A549 (cell line): ENCODE measurements around the gene SLC6A12. TPM values are rescaled to one million over a fixed set of nuclear protein-coding genes. Genes with fewer than 3 reads are reported as not detected.

Source experiments
- ATAC-seq, 2 experiments: fragments of 200-7000 bp in 1 of 2; fragments of >200 bp in 1 of 2; cut with Nextera tagmentation in 1 of 2; cut with Tn5 transposase in 1 of 2; 3 replicates each; pipeline versions ENCODE4 v1.8.0 to v1.9.1; 2018 to 2020; ENCODE audit warnings: mild to moderate bottlenecking in 1 of 2, moderate library complexity in 1 of 2
- CTCF ChIA-PET: fragments of 300-600 bp; sonication (Branson Sonifier 250); formaldehyde crosslinking; extraction: SDS; loops from one replicate; lab custom pipeline; 2021; ENCODE audit warnings: antibody characterized with exemption, inconsistent platforms; lab: Yijun Ruan, JAX
- POLR2A ChIA-PET: fragments of 350-600 bp; formaldehyde crosslinking; extraction: SDS; loops from one replicate; lab custom pipeline; 2021; ENCODE audit warnings: antibody characterized with exemption, inconsistent platforms; lab: Yijun Ruan, JAX
- DNase-seq, 2 experiments: peaks; one replicate each; pipeline versions ENCODE4 v3.0.0 to v3.0.0-alpha.2; 2011 to 2016; ENCODE audit warnings: low read depth in 1 of 2, low spot score in 1 of 2
- FAIRE-seq: peaks from 2 replicates; lab custom pipeline; 2011; peaks lifted over from hg19 to GRCh38; lab: Jason Lieb, UNC
- H3K27ac ChIP-seq, 2 experiments: fragments of >200 bp; sonication (Bioruptor Twin); formaldehyde crosslinking; 3 replicates each; pipeline ENCODE4 v1.5.1; 2016 to 2017
- H3K4me1 ChIP-seq: fragments of >200 bp; sonication (Bioruptor Twin); formaldehyde crosslinking; 3 replicates; pipeline ENCODE4 v1.6.1; 2016
- H3K4me2 ChIP-seq: fragments of >200 bp; sonication (Bioruptor Twin); formaldehyde crosslinking; 3 replicates; pipeline ENCODE4 v1.6.1; 2016
- H3K4me3 ChIP-seq: fragments of >200 bp; sonication (Bioruptor Twin); formaldehyde crosslinking; 3 replicates; pipeline ENCODE4 v1.5.1; 2016
- H3K9me3 ChIP-seq: fragments of >200 bp; sonication (Bioruptor Twin); formaldehyde crosslinking; 3 replicates; pipeline ENCODE4 v1.6.1; 2016
- BHLHE40 ChIP-seq: IDR thresholded peaks from 2 replicates; pipeline ENCODE4 v1.6.1; 2012; ENCODE audit warnings: low read depth, low read length, inconsistent platforms
- CBX8 ChIP-seq: fragments of 200-600 bp; sonication (generic); IDR thresholded peaks from 2 replicates; pipeline ENCODE4 v1.6.1; 2016
- CEBPB ChIP-seq, 2 experiments: fragments of >200 bp in 1 of 2; sonication (Bioruptor Twin) in 1 of 2; formaldehyde crosslinking in 1 of 2; IDR thresholded peaks; 2 replicates each; pipeline ENCODE4 v1.6.1; 2012 to 2016
- CTCF ChIP-seq: fragments of >200 bp; sonication (Bioruptor Twin); formaldehyde crosslinking; IDR thresholded peaks from 3 replicates; pipeline ENCODE4 v1.5.1; 2016
- E2F6 ChIP-seq: IDR thresholded peaks from 2 replicates; pipeline ENCODE4 v1.6.1; 2012; ENCODE audit warnings: low read depth, borderline replicate concordance
- ELK1 ChIP-seq: fragments of 150-350 bp; IDR thresholded peaks from 2 replicates; pipeline ENCODE4 v1.6.1; 2014; ENCODE audit warnings: low read depth, mild to moderate bottlenecking, low read length
- FOSL2 ChIP-seq, 2 experiments: fragments of 450-650 bp in 1 of 2; fragments of >200 bp in 1 of 2; sonication (Bioruptor Twin) in 1 of 2; formaldehyde crosslinking; IDR thresholded peaks; 2 replicates each; pipeline versions ENCODE4 v1.5.0 to v1.6.1; 2016 to 2020; ENCODE audit warnings: mild to moderate bottlenecking in 1 of 2, moderate library complexity in 1 of 2
- HMGXB4 ChIP-seq: fragments of 250-450 bp; sonication (Bioruptor Pico); IDR thresholded peaks from 2 replicates; pipeline ENCODE4 v1.5.0; 2021; ENCODE audit warnings: mild to moderate bottlenecking, moderate library complexity, borderline replicate concordance
- HOXB13 ChIP-seq: fragments of 250-450 bp; sonication (Bioruptor Pico); IDR thresholded peaks from 2 replicates; pipeline ENCODE4 v1.5.0; 2020; ENCODE audit warnings: low read depth, mild to moderate bottlenecking, moderate library complexity
- HOXB5 ChIP-seq: fragments of 250-450 bp; sonication (Bioruptor Pico); IDR thresholded peaks from 2 replicates; pipeline ENCODE4 v1.5.0; 2020; ENCODE audit warnings: mild to moderate bottlenecking, moderate library complexity
- JUN ChIP-seq, 2 experiments: fragments of >200 bp; sonication (Bioruptor Twin); formaldehyde crosslinking; IDR thresholded peaks; 2 replicates in 1 of 2; 3 replicates in 1 of 2; pipeline ENCODE4 v1.6.1; 2016 to 2017
- JUNB ChIP-seq: fragments of >200 bp; sonication (Bioruptor Twin); formaldehyde crosslinking; IDR thresholded peaks from 2 replicates; pipeline ENCODE4 v1.6.1; 2016
- MAFK ChIP-seq: fragments of 450-650 bp; IDR thresholded peaks from 2 replicates; pipeline ENCODE4 v1.6.1; 2014; ENCODE audit not compliant: partially characterized antibody
- MAX ChIP-seq: IDR thresholded peaks from 2 replicates; pipeline ENCODE4 v1.6.1; 2012
- MAZ ChIP-seq: fragments of 150-350 bp; IDR thresholded peaks from 2 replicates; pipeline ENCODE4 v1.6.1; 2014; ENCODE audit warnings: antibody characterized with exemption, low read depth, low read length, borderline replicate concordance
- MYC ChIP-seq: IDR thresholded peaks from 2 replicates; pipeline ENCODE4 v1.6.1; 2012; ENCODE audit warnings: mild to moderate bottlenecking, inconsistent platforms, low read length, improper control_type of control experiment, borderline replicate concordance
- NPAS2 ChIP-seq: fragments of 250-450 bp; sonication (Bioruptor Pico); IDR thresholded peaks from 2 replicates; pipeline ENCODE4 v1.8.0; 2022; ENCODE audit warnings: mild to moderate bottlenecking, moderate library complexity, borderline replicate concordance
- RCOR1 ChIP-seq: fragments of 150-350 bp; IDR thresholded peaks from 2 replicates; pipeline ENCODE4 v1.6.1; 2014; ENCODE audit warnings: antibody characterized with exemption, low read length, low read depth
- SMC3 ChIP-seq: fragments of >200 bp; sonication (Bioruptor Twin); formaldehyde crosslinking; IDR thresholded peaks from 3 replicates; pipeline ENCODE4 v1.6.1; 2018; ENCODE audit warnings: inconsistent platforms
- TP53 ChIP-seq: fragments of 250-450 bp; sonication (Bioruptor Pico); IDR thresholded peaks from 2 replicates; pipeline ENCODE4 v1.5.0; 2021; ENCODE audit warnings: mild to moderate bottlenecking, moderate library complexity
- ZNF302 ChIP-seq: fragments of 250-450 bp; sonication (Bioruptor Pico); IDR thresholded peaks from 2 replicates; pipeline ENCODE4 v1.9.0; 2021; ENCODE audit warnings: inconsistent platforms, mild to moderate bottlenecking, moderate library complexity
- WGBS: methylation state at CpG from one replicate; pipeline ENCODE4 v1.1.6; 2017; ENCODE audit errors: missing lambda C conversion rate; 5-methylcytosine and 5-hydroxymethylcytosine counted together
- polyA plus RNA-seq, 4 experiments: library from polyadenylated mRNA; depleted of rRNA in 3 of 4; stranded (reverse); fragments of >200 nt; fragmentation: RNase III in 1 of 4; extraction: RNeasy Plus Mini Kit Qiagen cat#74134 plus additional on column Dnase treatment in 1 of 4; gene quantifications; 2 replicates in 3 of 4; 3 replicates in 1 of 4; pipeline ENCODE4 v1.2.3, GENCODE V29; 2011 to 2017

SLC6A12 gene
- polyA plus RNA-seq, 2 of the 4 experiments (the other 2 are of a cell fraction), result 0.78 to 4.4 TPM

- H3K4me1 ChIP-seq, result peaks cover 35% of the 10 kb centered on the region
These were observed 35.8 kb downstream of the SLC6A12 start for GRCh38 chr12:177980-178828.

GRCh38 chr12:177336-177979, 36.5 kb downstream of the SLC6A12 start:
- 71% methylated on average over 6 of the region's 11 CpGs for whole genome bisulfite sequencing
- no peak overlapping the region for H3K4me3 ChIP-seq
- H3K4me2 ChIP-seq, result peak overlapping the region; percentile 39; the same call in 1 of the 3 replicates
- ChIA-PET CTCF (interaction anchor here (0.9 to 3.4 kb wide), 5 partner anchors 9 to 42 kb away, joined by 3 to 24 read pairs (median 3); no protein-coding TSS in a partner anchor), POLR2A (interaction anchor here (0.6 kb wide), 1 partner anchor 475 kb away, joined by 3 read pairs; no protein-coding TSS in a partner anchor)
- DNase-seq (no peak), FAIRE-seq (no peak), ATAC-seq (no peak)
- H3K4me1 ChIP-seq, result peaks cover 29% of the 10 kb centered on the region
- no peaks in the 10 kb centered on the region for H3K9me3 ChIP-seq
- peak overlapping the region in 1 of 2 experiments; percentile 61; a peak in 2 of 6 replicates for H3K27ac ChIP-seq
- TF ChIP-seq JUN (IDR thresholded peaks at IDR 0.05) (no peak), CTCF (no peak), NPAS2 (CRISPR knock-in tag) (no peak), CBX8 (no peak), FOSL2 (IDR thresholded peaks at IDR 0.05) (no peak), FOSL2 (CRISPR knock-in tag; IDR thresholded peaks at IDR 0.05) (no peak), ELK1 (no peak), TP53 (CRISPR knock-in tag) (no peak), HOXB13 (CRISPR knock-in tag) (no peak), MAZ (no peak), BHLHE40 (no peak), RCOR1 (no peak), MYC (no peak), ZNF302 (no peak), E2F6 (no peak), MAX (no peak)

More at GRCh38 chr12:177980-178828, 35.8 kb downstream of the SLC6A12 start:
- no peak overlapping the region for H3K4me3 ChIP-seq
- FAIRE-seq, result no peak
- TF ChIP-seq FOSL2 (IDR thresholded peaks at IDR 0.05) (no peak), FOSL2 (CRISPR knock-in tag; IDR thresholded peaks at IDR 0.05) (no peak), HMGXB4 (CRISPR knock-in tag) (no peak), MAFK (no peak), CTCF (no peak), HOXB5 (CRISPR knock-in tag) (no peak), CEBPB (IDR thresholded peaks at IDR 0.05) (no peak), SMC3 (no peak), JUNB (no peak)
- CTCF ChIA-PET, result interaction anchor here (1.0 to 3.4 kb wide), 5 partner anchors 8 to 67 kb away, joined by 3 to 24 read pairs (median 3); no protein-coding TSS in a partner anchor
- WGBS, result 91% methylated on average over 20 of the region's 20 CpGs
- H3K4me2 ChIP-seq, result no peak overlapping the region
- POLR2A ChIA-PET, result no interaction called here
- DNase-seq, result no peak
- peak overlapping the region in 1 of 2 experiments; percentile 76; a peak in 2 of 6 replicates for H3K27ac ChIP-seq
- ATAC-seq, result no peak
- H3K9me3 ChIP-seq, result no peaks in the 10 kb centered on the region
